MM.1S (cell line): ENCODE data around the gene PROX2.

Source experiments
- DNase-seq: peaks from one replicate; pipeline ENCODE4 v3.0.0-alpha.2; 2015
- H2AFZ ChIP-seq: fragments of 300-600 bp; sonication (generic); 2 replicates; pipeline ENCODE4 v1.6.0; 2016; ENCODE audit warnings: antibody characterized with exemption, low read length
- H3F3A ChIP-seq: fragments of 300-600 bp; sonication (generic); 2 replicates; pipeline ENCODE4 v1.6.1; 2016; ENCODE audit warnings: mild to moderate bottlenecking, antibody characterized with exemption, low read length, moderate library complexity, mixed read lengths; ENCODE audit not compliant: insufficient read depth
- H3K27ac ChIP-seq: fragments of 300-600 bp; sonication (generic); 2 replicates; pipeline ENCODE4 v1.5.1; 2016; ENCODE audit warnings: mild to moderate bottlenecking, low read length
- H3K27me3 ChIP-seq: fragments of 300-600 bp; sonication (generic); replicated peaks from 2 replicates; pipeline ENCODE4 v1.6.0; 2016; ENCODE audit warnings: low read length; ENCODE audit not compliant: insufficient read depth
- H3K36me3 ChIP-seq: fragments of 300-600 bp; sonication (generic); replicated peaks from 2 replicates; pipeline ENCODE4 v1.6.1; 2016; ENCODE audit warnings: mild to moderate bottlenecking, low read length, mixed read lengths; ENCODE audit not compliant: insufficient read depth
- H3K4me1 ChIP-seq: fragments of 300-600 bp; sonication (generic); 2 replicates; pipeline ENCODE4 v1.6.1; 2016; ENCODE audit warnings: low read length, mixed read lengths
- H3K4me2 ChIP-seq: fragments of 300-600 bp; sonication (generic); 2 replicates; pipeline ENCODE4 v1.6.0; 2016; ENCODE audit warnings: low read depth, low read length
- H3K4me3 ChIP-seq: fragments of 300-600 bp; sonication (generic); 2 replicates; pipeline ENCODE4 v1.5.1; 2016; ENCODE audit warnings: low read length, mixed read lengths
- H3K79me2 ChIP-seq: fragments of 300-600 bp; sonication (generic); 2 replicates; pipeline ENCODE4 v1.6.1; 2016; ENCODE audit warnings: mixed run types, low read length, mixed read lengths
- H3K9ac ChIP-seq: fragments of 300-600 bp; sonication (generic); 2 replicates; pipeline ENCODE4 v1.6.1; 2016; ENCODE audit warnings: low read length, mixed read lengths
- H3K9me2 ChIP-seq: fragments of 300-600 bp; sonication (generic); replicated peaks from 2 replicates; pipeline ENCODE4 v1.6.1; 2016; ENCODE audit warnings: mild to moderate bottlenecking, low read length, mixed read lengths; ENCODE audit not compliant: insufficient read depth
- H3K9me3 ChIP-seq: fragments of 300-600 bp; sonication (generic); replicated peaks from 2 replicates; pipeline ENCODE4 v1.6.1; 2016; ENCODE audit warnings: mild to moderate bottlenecking, low read length, mixed read lengths; ENCODE audit not compliant: insufficient read depth
- H4K20me1 ChIP-seq: fragments of 300-600 bp; sonication (generic); 2 replicates; pipeline ENCODE4 v1.6.1; 2016; ENCODE audit warnings: mild to moderate bottlenecking, low read length, moderate library complexity, mixed read lengths; ENCODE audit not compliant: insufficient read depth
- EZH2 ChIP-seq: fragments of 300-600 bp; sonication (generic); optimal IDR thresholded peaks from 2 replicates; pipeline ENCODE3; 2017; ENCODE audit warnings: low read depth, mild to moderate bottlenecking, antibody characterized with exemption, low read length, mixed read lengths
- EZH2phosphoT487 ChIP-seq: fragments of 300-600 bp; sonication (generic); IDR thresholded peaks from 2 replicates; pipeline ENCODE4 v1.6.1; 2018; ENCODE audit warnings: antibody characterized with exemption, low read length
- TF ChIP-seq, protein P1 (sequence below): fragments of 300-600 bp; sonication (generic); IDR thresholded peaks from 2 replicates; pipeline ENCODE4 v1.5.1; 2016; ENCODE audit warnings: antibody characterized with exemption, low read length, mixed read lengths

The PROX2 gene

DNA sequence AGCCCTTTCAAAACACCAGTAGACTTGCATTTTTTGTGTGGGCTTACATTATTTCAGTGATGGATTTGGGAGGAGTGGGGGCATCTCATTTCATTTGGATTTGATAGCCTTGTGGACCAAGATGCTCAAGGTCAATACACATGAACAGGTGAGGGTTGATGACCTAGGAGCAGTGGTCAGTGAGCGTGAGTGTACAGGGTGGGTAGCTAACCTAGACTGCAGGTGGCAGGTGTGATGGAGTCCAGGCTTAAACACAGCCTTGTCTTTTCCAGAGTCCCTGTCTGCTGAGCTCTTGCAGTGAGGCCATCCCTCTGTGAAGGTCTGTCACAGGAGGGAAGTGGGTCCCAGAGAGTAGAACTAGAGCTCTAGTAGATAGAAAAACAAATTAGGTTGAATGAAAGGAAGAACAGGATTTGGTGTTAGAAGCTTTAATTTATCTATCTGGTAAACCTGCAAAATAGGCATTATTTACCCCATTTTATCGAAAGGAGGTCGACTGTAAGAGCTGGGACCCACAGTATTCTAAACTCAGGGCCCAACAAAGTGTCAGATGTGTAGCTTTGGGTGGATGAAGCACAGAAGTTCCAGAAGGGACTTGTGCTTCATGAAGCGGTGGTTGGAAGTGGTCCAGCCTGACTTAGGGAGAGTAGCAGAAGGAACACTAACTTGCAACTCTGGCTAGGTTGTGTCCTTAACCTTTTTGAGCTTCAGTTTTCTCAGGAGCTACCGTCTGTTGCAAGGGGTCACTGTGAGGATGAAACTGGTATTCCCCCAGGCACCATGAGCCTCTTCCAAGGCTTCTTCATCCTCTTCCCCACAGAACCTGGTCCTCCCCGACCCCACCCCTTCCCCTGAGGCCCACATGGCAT lies 28.9 kb upstream of the PROX2 start:
- TF ChIP-seq EZH2phosphoT487: no peak
- TF ChIP-seq, protein P1, sequence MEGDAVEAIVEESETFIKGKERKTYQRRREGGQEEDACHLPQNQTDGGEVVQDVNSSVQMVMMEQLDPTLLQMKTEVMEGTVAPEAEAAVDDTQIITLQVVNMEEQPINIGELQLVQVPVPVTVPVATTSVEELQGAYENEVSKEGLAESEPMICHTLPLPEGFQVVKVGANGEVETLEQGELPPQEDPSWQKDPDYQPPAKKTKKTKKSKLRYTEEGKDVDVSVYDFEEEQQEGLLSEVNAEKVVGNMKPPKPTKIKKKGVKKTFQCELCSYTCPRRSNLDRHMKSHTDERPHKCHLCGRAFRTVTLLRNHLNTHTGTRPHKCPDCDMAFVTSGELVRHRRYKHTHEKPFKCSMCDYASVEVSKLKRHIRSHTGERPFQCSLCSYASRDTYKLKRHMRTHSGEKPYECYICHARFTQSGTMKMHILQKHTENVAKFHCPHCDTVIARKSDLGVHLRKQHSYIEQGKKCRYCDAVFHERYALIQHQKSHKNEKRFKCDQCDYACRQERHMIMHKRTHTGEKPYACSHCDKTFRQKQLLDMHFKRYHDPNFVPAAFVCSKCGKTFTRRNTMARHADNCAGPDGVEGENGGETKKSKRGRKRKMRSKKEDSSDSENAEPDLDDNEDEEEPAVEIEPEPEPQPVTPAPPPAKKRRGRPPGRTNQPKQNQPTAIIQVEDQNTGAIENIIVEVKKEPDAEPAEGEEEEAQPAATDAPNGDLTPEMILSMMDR: no peak
- TF ChIP-seq EZH2: no peak
- Histone ChIP-seq H3K9me2 (no peaks in the 10 kb centered on the region), H3K27ac (no peak overlapping the region), H3K36me3 (no peaks in the 10 kb centered on the region), H3K4me2 (no peak overlapping the region), H3F3A (no peaks in the 10 kb centered on the region), H3K4me3 (no peak overlapping the region), H4K20me1 (no peaks in the 10 kb centered on the region), H3K4me1 (no peaks in the 10 kb centered on the region), H3K79me2 (no peaks in the 10 kb centered on the region), H3K27me3 (no peaks in the 10 kb centered on the region), H2AFZ (no peak overlapping the region), H3K9me3 (no peaks in the 10 kb centered on the region), H3K9ac (no peak overlapping the region)
- DNase-seq: no peak

DNA sequence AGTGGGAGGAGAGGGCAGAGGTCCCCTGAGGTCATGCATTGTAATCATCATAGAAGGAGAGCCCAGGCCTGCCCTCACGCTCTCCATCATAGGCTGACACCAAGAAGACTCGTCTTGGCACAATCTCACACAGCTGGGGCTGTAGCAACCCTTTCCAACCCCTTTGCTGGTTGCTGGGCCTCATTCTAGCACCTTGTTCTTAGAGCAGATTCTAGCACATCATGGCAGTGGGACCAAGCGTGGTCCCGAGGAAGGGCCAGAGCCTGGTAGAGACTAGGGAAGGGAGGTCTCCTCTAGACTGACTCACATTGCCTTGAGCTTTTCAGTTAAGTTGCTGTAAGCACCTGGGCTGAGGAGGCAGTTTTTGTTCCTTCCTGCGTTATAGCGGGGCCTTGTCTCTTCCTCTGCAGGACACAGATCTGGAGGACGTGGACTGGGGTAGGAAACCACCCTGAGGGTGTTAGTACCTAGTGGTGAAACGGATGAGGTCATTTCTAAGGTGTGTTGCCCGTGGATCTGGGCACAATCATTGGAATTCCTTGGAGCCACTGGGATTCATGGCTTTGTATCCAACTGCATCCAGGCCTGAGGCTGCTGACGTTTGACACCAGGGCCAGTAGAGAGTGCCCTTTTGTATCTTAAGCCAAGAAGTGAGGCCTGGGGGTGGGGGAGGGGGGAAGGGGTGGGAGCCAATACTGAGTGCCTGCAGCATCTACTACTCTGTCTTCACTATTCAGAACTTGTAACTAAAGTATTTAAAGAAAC lies 27.2 kb upstream of the PROX2 start:
- H3K4me2 ChIP-seq: no peak overlapping the region
- no peaks in the 10 kb centered on the region for H3K9me3 ChIP-seq
- no peaks in the 10 kb centered on the region for H3K79me2 ChIP-seq
- H2AFZ ChIP-seq: no peak overlapping the region
- no peak overlapping the region for H3K9ac ChIP-seq
- H4K20me1 ChIP-seq: no peaks in the 10 kb centered on the region
- TF ChIP-seq, protein P1: no peak
- TF ChIP-seq EZH2phosphoT487 (no peak), EZH2 (no peak)
- no peak for DNase-seq
- H3F3A ChIP-seq: no peaks in the 10 kb centered on the region
- no peak overlapping the region for H3K4me3 ChIP-seq
- no peaks in the 10 kb centered on the region for H3K9me2 ChIP-seq
- H3K4me1 ChIP-seq: no peaks in the 10 kb centered on the region
- H3K36me3 ChIP-seq: no peaks in the 10 kb centered on the region
- H3K27ac ChIP-seq: no peak overlapping the region
- no peaks in the 10 kb centered on the region for H3K27me3 ChIP-seq

DNA sequence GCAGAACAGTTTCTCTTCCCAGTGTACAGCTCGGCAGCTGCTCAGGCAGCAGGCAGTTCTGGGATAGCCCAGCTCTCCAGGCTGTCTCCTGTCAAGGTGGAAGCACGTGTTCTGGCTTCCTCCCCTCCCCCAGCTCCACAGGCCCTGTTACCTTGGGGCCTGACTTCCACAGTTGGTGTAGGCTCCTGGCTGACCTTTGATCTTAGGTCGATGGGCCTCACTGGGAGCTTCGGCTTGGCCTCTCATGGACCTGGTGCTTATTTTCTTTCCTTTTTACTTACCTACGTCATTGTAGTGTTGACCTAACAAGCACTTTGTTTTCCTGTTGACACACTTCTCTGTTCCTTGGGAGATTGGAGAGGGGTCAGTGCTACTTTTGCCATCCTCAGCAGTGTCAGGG lies 22.7 kb upstream of the PROX2 start:
- no peak for DNase-seq
- Histone ChIP-seq H3K4me2 (no peak overlapping the region), H3K9me3 (no peaks in the 10 kb centered on the region), H3K9ac (no peak overlapping the region), H3K36me3 (0 out of 2 replicates have a peak, but pooled peaks cover 3% of the 10 kb centered on the region), H4K20me1 (no peaks in the 10 kb centered on the region), H3K4me3 (no peak overlapping the region), H3K27ac (no peak overlapping the region), H3K27me3 (no peaks in the 10 kb centered on the region), H2AFZ (no peak overlapping the region), H3K4me1 (peaks cover 10% of the 10 kb centered on the region; the same call in 1 of the 2 replicates), H3K79me2 (peaks cover 13% of the 10 kb centered on the region), H3F3A (peaks cover 7% of the 10 kb centered on the region), H3K9me2 (no peaks in the 10 kb centered on the region)
- TF ChIP-seq EZH2phosphoT487 (no peak), EZH2 (no peak)
- TF ChIP-seq, protein P1: no peak
